ENCODE data around the gene RINL.
"Not testable (repeated sequence)": the region's sequence is repeated elsewhere in the genome, so short reads cannot be mapped to it uniquely, and the experiment has no call there.

The RINL gene

DNA sequence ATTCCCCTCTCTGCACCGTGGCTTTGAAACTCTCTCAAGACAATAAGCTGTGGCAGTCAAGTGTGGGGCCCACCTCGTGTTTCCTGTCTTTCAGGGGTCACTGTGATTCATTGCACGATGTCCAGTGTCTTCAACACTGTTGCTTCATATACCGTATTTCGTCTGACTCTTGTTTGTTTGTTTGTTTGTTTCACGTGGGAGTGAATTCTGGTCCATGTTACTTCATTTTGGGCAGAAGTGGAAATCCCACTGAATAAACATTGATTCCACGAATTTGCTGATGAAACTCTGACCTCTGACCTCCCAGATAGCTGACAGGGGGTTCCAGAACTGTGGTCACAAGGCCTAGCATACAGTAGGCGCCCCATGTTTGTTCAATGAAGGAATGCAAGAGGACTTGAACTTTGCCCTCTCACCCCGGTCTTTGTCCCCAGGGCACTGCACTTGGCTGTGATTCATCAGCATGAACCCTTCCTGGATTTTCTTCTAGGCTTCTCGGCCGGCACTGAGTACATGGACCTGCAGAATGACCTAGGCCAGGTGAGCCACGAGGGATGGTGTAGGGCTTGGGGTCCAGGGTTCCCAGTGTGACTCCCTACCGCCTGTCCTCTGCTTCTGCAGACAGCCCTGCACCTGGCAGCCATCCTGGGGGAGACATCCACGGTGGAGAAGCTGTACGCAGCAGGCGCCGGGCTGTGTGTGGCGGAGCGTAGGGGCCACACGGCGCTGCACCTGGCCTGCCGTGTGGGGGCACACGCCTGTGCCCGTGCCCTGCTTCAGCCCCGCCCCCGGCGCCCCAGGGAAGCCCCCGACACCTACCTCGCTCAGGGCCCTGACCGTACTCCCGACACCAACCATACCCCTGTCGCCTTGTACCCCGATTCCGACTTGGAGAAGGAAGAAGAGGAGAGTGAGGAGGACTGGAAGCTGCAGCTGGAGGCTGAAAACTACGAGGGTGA lies 26.8 kb upstream of the RINL start:
- DNase-seq (ENCODE audit: low spot score): no peak

DNA sequence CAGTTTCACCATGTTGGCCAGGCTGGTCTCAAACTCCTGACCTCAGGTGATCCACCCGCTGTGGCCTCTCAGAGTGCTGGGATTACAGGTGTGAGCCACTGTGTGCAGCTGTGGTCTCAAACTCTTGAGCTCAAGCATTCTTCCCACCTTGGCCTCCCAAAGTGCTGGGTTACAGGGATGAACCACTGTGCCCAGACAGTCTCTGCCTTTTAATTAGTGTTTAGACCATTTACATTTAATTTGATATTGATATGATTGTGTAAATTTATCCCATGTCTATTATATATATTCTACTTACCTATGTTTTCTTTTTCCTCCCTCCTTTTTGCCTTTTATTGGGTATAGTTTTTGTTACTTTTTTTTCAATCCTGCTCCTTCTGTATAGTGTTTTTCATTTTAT lies 23.6 kb upstream of the RINL start:
- DNase-seq (ENCODE audit: low spot score): no peak

DNA sequence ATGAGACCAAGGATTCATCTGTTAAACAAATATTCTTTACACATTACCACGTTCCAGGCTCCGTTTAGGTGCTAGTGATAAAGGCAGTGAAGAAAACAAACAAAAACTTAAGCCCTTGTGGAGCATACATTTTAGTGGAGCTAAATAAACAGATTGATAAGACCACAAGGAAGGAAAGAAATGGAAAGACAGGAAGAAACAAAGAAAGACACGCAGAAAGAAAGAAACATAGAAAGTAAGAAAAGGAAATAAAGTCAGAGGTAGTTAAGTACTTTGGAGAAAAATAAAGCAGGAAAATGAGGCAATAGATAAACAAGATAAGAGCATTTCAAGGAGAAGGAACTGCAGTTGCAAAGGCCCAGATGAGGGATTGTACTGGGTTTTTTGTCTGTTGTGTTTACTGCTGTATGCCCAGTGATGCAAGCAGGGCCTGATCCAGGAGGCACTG lies 22.7 kb upstream of the RINL start:
- no peak for DNase-seq (ENCODE audit: low spot score)

DNA sequence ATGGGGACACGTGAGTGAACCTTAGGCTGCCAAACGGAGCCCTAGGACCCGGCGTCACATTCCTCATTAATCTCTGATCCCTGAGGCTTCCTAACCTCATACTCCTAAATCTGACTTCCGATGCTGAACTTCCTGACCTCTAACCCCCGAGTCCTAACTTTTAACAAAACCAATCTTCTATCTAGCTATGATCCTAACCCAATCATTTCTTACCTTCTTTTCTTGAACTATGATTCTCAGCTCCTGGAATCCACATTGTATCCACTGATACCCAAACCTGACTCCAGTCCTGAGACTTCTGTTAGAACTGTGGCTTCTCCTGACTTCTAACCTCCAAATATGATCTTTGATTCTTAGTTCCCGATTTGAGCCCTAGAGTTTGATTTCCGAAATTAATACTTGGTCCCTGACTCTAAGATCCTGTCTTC lies 22.1 kb upstream of the RINL start:
- DNase-seq (ENCODE audit: low spot score): no peak

DNA sequence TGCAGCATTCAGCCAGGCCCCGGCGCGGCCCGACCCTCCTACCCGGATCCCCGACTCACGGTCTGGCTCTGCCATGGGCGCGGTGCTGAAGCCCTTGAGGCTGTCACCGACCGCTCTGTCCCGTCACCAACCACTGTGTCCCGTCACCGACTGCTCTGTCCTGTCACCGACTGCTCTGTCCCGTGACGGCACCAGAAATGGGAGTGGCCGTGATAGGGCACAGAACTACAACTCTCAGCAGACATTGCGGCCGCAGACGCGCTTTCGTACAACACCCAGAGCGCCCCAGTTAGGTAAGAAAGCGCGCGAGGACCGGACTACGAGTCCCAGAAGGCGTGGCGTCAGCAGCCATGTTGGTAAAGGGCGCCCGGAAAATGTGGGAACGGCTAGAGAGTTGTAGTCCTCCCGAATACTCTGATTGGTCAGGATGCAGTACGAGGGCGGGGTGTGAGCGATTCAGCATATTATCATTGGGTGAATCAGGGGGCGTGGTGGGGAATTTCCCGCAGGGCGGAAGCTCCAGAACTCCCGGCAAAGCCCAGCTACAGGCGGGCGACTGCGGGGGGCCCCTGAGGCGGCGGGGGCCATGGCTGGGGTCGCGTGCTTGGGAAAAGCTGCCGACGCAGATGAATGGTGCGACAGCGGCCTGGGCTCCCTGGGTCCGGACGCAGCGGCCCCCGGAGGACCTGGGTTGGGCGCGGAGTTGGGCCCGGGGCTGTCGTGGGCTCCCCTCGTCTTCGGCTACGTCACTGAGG lies 21.5 kb upstream of the RINL start, which contains the start of the genes NFKBIB and SIRT2:
TSS of gene NFKBIB (plus strand) at position 523 of the 755 bp plus-strand sequence. CDS start at position 587, 64 bp downstream.
TSS of gene SIRT2 (minus strand) at position 172 of the 755 bp plus-strand sequence. CDS start at position 75, 97 bp downstream.
- DNase-seq (ENCODE audit: low spot score): peak; percentile 100

DNA sequence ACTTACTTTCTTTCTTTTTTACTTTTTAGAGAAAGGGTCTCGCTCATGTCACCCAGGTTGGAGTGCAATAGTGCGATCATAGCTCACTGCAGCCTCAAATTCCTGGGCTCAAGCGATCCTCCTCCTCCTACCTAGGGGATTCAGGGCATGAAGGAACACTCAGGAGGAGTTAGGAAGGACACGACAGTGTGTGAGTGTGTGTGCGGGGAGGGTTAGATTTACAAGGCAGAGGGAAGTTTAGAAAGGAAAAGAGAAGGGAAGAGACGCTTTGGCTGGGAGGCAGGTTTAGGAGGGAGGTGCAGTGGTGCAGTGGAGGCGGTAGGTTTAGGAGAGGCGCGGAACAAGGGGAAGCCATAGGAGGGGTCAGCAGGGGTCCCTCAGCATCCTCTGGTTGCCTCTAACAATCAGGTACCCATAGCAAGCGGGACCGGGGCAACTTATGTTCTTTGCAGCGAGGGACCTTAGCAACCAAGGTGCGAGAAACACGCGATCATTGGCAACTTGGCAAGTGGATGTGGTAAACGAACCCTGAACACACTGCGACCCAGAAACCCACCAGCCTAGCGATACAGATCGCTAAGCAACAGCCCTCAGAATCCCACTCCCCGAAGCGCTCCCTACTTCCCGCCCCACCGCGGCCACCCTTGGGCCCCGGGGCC lies 20.8 kb upstream of the RINL start:
- peak; percentile 43 for DNase-seq (ENCODE audit: low spot score)

DNA sequence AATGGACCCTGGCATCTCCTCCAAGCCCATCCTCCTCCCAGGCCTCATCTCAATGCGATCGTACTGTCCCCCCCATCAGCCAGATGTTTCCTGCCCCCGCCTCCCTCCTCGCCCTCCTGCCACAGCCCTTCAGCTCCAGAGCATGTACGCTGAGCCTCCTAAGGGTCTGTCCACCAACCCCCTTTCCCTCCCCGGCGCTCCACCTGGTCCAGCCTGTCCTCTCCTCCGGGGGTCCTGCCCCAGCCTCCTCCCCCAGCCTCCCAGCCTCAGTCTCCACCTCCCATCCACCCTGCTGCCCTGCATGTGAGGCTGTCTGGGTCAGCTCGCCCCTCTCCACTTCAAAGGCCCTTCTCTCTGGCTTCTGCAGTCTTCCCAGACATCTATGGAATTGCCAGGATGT lies 16.9 kb upstream of the RINL start:
- no peak for DNase-seq (ENCODE audit: low spot score)

DNA sequence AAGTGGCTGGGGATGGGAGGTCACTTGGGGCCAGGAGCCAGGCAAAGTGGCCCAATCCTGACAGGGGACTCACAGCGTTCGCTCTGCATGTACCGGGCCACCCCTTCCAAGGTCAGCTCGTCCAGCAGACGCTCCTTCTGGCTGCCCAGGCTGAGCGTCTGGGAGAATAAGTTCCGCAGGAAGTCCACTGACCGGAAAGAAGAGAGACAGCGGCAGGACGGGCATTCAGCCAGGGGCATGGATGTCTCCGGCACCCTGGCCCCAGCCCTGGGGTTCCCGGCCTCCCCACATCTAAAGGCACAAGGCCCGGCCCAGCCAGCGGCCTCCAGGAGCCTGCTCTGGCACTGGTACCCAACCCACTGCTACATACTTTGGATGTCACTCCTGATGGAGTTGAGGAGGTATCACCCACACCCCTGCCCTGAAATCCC lies 15.3 kb upstream of the RINL start:
- no peak for DNase-seq (ENCODE audit: low spot score)

DNA sequence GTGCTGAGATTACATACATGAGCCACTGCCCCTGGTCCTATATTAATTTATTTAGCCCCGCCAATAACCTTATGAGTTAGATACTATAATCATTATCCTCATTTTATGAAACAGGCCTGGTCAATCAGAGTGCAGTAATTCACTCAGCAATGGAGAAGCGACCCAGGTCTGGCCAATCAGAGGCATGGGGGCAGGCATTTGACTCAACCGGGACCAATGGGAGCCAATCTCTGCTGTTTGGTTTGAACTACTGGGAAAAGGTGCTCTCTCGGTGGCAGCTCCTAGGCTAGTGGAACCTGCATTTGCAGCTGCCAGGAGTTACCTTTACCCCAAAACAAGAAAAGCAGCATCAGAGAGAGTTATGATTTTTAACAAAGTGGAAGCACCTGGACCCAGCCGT lies 14.8 kb upstream of the RINL start:
- no peak for DNase-seq (ENCODE audit: low spot score)

DNA sequence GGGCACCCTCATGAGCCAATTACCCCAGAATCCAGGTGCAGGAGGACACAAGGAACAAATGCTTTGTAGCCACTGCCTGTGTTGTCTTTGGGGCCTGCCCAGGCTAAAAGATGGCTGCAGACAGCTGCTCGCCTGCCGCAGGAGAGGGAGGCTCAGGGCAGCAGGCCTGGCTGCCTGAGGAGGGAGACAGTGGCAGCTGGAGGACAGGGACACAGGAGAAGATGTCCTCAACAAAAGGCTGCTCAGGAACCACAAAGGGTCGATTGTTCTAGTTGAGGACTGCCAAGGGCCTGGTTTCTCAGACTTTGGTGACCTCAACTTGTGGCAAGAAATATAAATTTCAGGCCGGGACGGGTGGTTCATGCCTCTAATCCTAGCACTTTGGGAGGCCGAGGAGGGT lies 13.7 kb upstream of the RINL start:
- DNase-seq (ENCODE audit: low spot score): peak; percentile 89

DNA sequence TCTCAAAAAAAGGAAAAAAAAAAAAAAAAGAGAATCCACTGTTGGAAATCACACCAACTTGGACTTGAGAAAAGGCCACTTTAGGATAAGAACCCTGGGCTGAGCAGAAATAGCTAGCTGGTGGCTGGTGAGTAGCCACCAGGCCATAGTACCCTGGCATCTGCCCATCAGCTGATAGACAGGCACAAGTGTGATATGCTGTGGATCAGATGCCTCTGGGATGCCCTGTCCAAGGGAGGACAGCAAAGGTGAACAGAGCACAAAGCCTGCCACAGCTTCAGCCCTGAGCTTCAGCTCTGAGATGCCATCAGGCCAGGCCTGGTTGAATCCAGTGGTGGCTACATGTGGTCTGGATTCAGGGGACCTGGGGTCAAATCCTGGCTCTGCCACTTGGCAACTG lies 12.6 kb upstream of the RINL start:
- no peak for DNase-seq (ENCODE audit: low spot score)

DNA sequence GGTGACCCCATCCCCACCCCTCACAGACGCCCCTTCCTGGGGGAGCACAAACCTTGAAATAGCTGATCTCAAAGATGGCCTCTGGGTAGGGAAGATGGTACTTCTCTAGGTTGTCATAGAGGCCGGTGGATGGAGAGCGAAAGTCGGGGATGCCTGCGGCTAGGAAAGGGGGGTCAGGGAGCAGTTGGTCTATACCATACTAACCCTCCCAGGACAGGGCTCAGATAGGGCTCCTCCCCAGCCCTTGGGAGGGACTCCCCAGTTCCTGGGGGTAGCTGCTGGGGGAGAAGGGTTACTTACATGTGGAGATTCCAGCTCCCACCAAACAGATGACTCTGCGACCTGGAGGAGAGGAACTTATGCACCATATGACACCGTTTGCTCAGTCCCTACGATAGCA lies 11.7 kb upstream of the RINL start:
- no peak for DNase-seq (ENCODE audit: low spot score)

DNA sequence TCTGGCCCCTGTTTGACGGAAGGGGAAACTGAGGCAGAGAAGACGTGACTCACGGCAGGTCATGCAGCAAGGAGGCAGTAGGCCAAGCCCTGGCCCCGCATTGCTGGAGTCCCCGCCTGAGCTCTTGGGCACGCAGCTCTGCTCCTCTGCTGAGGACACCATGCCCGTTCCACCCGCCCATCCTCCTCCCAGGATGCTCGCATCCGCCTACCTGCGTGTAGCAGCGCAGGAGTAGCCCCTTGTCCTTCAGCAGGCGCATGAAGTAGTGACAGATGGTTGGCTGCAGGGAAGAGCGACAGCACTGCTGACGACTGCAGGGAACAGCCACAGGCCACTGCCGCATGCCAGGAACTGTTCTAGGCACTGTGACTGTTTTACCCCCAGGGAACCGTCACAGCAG lies 10.8 kb upstream of the RINL start:
- no peak for DNase-seq (ENCODE audit: low spot score)

DNA sequence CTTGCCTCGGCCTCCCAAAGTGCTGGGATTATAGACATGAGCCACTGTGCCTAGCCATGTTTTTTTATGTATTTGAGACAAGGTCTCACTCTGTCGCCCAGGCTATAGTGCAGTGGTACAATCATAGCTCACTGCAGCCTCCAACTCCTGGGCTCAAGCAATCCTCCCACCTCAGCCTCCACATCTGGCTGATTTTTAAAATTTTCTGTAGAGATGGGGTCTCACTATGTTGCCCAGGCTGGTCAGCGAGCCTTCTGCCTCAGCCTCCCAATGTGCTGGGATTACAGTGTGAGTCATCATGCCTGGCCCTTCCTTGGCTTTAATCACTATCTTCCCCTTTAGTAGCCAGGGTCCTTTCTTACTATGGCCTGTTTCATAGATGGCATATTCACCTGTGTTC lies 6.6 kb upstream of the RINL start:
- DNase-seq (ENCODE audit: low spot score): not testable (repeated sequence)

DNA sequence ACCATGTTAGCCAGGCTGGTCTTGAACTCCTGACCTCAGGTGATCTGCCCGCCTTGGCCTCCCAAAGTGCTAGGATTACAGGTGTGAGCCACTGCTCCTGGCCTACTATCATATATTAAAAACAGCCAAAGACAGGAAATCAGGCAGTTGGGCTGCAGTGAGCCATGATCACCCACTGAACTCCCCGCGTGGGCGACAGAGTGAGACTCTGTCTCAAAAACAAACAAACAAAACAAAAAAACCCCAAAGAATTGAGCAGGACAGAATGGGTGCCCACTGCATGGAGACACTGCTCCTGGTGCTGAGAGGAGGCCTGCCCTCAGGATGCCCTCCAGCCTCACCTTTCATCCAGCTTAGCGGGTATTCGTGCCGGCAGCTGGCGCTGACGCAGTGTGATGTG lies 5.2 kb upstream of the RINL start:
- no peak for DNase-seq (ENCODE audit: low spot score)

DNA sequence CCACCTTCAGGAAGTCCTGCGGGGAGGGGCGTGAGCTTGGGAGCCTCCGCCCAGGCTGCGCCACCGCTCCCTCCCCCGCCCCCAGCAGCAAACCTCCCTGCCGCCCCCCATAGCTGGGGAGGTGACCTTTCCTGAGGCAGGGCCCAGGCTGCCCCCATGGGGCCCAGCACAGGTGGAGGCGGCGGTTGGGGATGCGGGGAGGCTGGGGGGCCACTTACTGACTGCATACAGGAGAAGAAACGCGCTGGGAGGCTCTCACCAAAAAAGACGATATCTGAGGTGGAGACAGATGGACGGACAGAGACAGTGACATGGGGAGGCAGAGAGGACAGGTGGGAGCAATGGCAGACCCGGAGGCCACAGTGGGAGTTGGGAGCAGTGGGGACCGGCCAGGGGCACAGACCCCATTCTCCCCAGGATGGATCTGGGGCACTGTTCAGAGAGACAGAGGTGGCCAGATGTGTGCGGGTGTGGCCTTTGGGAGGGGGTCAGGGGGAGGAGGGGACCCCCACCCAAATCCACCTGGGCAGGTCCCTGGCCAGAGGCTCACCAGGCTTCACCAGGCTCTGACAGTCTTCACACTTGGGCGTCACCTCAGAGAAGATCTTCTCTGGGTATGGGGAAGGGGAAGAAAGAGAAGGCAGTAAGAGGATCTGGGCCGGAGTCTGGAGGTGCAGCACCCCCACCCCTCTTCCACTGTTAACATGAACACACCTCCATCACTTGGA lies 3.0 kb upstream of the RINL start:
- no peak for DNase-seq (ENCODE audit: low spot score)

DNA sequence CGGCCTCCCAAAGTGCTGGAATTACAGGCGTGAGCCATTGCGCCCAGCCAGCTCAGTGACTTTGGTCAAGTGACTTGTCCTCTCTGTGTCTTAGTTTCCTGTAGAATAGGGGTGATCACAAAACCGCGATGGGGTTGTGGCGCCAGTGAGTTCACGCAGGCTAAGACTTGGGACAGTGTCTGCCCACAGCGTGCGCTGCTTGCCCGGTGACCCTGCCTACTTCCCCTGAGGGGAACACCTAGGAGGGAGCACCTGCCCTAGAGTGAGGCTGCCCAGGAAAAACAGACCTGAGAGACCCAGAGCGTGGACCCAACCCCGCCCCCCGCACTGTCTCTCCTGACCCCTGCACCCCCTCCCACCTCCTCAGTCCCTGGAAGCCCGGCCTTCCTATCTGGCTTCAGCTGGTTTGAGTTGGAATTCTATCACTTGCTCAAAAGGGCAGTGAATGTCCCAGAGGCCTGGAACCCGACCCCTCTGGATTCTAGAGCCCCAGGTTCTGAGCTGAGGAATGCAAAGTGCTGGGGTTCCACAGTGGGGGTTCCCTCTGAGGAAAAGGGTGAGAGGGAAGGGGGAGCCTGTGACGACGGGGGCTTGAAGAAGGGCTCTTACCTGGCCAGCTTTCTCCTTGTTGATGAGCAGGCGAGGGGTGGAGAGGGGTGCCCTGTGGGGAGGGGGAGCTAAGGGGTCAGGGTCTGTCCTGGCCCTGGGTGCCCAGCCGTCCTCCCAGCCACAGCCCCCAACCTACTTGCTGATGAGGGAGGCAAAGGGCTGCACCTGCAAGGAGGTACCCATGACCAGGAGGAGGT lies 2.2 kb upstream of the RINL start:
- DNase-seq (ENCODE audit: low spot score): no peak

DNA sequence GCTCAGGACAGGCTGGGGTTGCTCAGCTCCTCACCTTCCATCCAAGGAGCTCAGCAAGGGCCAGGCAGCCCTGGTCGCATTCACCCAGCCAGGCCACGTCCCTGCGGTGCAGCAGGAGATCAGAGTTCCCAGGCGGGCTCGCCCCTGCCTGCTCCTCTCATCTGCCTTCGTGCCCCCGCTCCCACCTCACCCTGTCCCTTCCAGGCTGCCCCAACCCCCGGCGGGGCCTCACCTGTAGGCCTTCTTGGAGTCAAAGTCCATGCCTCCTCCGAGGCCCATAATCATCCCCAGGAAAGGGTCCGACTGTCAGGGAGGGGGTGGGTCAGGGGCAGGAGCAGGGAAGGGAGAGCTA lies 1.3 kb upstream of the RINL start:
- DNase-seq (ENCODE audit: low spot score): no peak

DNA sequence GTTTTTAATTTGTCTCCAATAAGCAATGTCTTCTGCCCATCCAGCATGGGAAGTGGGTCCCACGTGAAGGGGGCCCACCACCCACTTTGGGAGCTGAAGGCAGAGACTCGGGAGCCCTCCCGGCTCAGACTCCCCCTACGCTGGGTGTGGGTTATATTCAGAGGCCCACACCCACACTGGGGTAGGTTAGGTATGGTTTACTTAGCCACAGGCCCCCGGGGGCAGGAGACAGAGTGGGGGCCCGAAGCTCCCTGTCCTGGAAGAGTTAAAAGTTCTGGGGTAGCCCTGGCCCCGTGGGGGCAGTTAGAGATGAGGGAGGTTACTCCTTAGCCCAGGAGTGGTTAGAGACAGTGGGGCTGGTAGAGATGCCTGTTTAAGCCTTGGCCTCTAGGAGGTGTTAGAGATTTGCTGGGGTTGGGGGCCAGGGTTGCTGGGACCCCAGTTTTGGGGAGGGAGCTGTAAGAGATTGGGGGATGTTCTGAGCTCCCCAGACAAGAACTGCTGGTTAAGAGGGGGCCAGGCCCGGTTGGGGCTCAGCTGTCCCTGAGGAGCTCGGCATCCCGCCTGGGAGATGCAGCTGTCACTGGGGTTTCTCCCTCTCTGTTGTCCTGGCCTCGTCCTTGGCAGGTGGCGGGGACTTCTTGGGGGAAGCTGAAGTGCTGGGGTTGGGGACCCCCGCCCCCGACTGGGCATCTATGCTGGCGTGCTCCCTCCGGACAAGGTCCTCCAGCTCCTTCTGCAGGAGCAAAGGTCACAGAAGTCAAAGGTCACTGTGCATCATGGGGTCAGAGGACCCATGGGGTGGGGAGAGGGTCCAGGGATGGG lies 712 bp upstream of the RINL start:
- no peak for DNase-seq (ENCODE audit: low spot score)

All from globus pallidus (tissue), 1 donor.